KMS-11 (cell line): ENCODE measurements around the gene KCNMB1.

Experiments used
- H2AFZ ChIP-seq: fragments of 200-600 bp; sonication (generic); 2 replicates; pipeline ENCODE4 v1.6.1; 2016; ENCODE audit warnings: antibody characterized with exemption, mixed run types, low read depth
- H3K27ac ChIP-seq: fragments of 200-600 bp; sonication (generic); 2 replicates; pipeline ENCODE4 v1.6.1; 2016; ENCODE audit warnings: mild to moderate bottlenecking, mixed run types
- H3K27me3 ChIP-seq: fragments of 200-600 bp; sonication (generic); 2 replicates; pipeline ENCODE4 v1.6.1; 2017; ENCODE audit warnings: mild to moderate bottlenecking, low read depth, mixed run types, moderate library complexity; ENCODE audit not compliant: insufficient read depth
- H3K36me3 ChIP-seq: fragments of 200-600 bp; sonication (generic); 2 replicates; pipeline ENCODE4 v1.6.1; 2017; ENCODE audit warnings: mild to moderate bottlenecking, mixed run types; ENCODE audit not compliant: insufficient read depth
- H3K4me1 ChIP-seq: fragments of 200-600 bp; sonication (generic); 2 replicates; pipeline ENCODE4 v1.6.1; 2016; ENCODE audit warnings: mild to moderate bottlenecking, low read depth, mixed run types; ENCODE audit not compliant: poor library complexity, severe bottlenecking
- H3K4me2 ChIP-seq: fragments of 200-600 bp; sonication (generic); 2 replicates; pipeline ENCODE4 v1.7.0; 2016; ENCODE audit warnings: mild to moderate bottlenecking, mixed run types
- H3K4me3 ChIP-seq: fragments of 200-600 bp; sonication (generic); IDR thresholded peaks from 2 replicates; pipeline ENCODE4 v1.6.1; 2017; ENCODE audit warnings: low read depth, low read length, mixed read lengths; ENCODE audit not compliant: insufficient read depth
- H3K79me2 ChIP-seq: fragments of 200-600 bp; sonication (generic); 2 replicates; pipeline ENCODE4 v1.6.1; 2016; ENCODE audit warnings: low read depth, mixed run types; ENCODE audit not compliant: insufficient read depth
- H3K9ac ChIP-seq: fragments of 200-600 bp; sonication (generic); 2 replicates; pipeline ENCODE4 v1.6.1; 2016; ENCODE audit warnings: mild to moderate bottlenecking, mixed run types
- H4K20me1 ChIP-seq: fragments of 200-600 bp; sonication (generic); 2 replicates; pipeline ENCODE4 v1.6.1; 2016; ENCODE audit warnings: mild to moderate bottlenecking, mixed run types; ENCODE audit not compliant: insufficient read depth
- CTCF ChIP-seq: fragments of 200-600 bp; sonication (generic); conservative IDR thresholded peaks from 2 replicates; pipeline ENCODE4 v1.6.1; 2017; ENCODE audit warnings: low read depth, mild to moderate bottlenecking, antibody characterized with exemption, low read length, moderate library complexity, mixed read lengths

KCNMB1 gene

DNA sequence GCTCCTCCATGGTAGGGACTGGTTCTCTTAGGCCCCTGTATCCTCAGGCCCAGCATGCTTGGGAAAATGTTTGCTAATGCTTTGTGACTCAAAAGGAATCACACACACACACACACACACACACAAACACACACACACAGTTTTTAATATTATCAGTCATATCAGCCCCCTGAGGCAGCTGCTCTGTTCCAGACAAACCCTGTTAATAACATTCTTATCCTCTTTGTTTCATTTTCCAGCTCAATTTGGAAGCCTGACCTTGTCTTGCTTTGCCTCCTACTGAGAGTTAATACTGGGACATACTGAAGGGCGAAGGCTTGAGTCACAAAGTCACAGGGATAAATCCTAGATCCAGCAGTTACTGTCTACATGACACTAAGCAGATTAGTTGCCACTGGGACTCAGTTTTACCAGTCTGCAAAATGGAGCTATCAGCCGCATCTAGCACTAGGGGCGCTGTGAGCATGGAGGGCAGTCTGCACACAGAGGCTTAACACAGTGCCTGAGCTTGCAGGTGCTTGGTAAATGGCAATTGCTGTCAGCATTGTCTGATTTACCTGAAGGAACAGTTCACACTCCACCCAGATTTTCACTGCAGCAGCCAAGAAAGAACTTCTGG lies 37.1 kb upstream of the KCNMB1 start:
- H3K27me3 ChIP-seq: no peaks in the 10 kb centered on the region
- no peaks in the 10 kb centered on the region for H3K36me3 ChIP-seq
- H3K79me2 ChIP-seq: no peaks in the 10 kb centered on the region
- H3K4me3 ChIP-seq: no peak overlapping the region
- H3K9ac ChIP-seq: no peak overlapping the region
- TF ChIP-seq CTCF: no peak
- no peaks in the 10 kb centered on the region for H4K20me1 ChIP-seq
- H3K4me1 ChIP-seq: no peaks in the 10 kb centered on the region
- H3K4me2 ChIP-seq: no peak overlapping the region
- H3K27ac ChIP-seq: no peak overlapping the region
- H2AFZ ChIP-seq: no peak overlapping the region

DNA sequence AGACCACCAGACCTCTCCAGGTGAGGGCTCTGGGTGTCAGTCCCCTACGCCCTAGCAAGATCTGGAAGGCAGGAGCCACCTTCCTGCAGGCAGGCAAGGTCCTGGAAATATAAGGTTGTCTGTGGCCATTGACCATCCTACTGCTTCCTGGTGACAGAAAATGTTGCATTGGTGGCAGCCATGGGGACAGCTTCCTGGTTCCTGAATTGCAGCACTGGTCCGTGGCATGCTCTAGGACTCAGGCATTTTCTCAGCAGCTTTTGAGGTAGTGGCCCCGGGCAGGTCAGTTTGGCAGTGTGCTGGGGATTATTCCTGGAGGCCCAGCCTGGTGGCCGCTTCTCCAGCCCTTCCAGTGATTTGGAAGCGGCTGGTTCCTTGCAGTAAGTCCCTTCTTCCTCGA lies 36.6 kb upstream of the KCNMB1 start:
- no peaks in the 10 kb centered on the region for H3K79me2 ChIP-seq
- no peak overlapping the region for H3K4me2 ChIP-seq
- H3K9ac ChIP-seq: no peak overlapping the region
- H3K4me3 ChIP-seq: no peak overlapping the region
- H3K36me3 ChIP-seq: no peaks in the 10 kb centered on the region
- no peak overlapping the region for H3K27ac ChIP-seq
- no peaks in the 10 kb centered on the region for H3K4me1 ChIP-seq
- no peaks in the 10 kb centered on the region for H4K20me1 ChIP-seq
- H2AFZ ChIP-seq: no peak overlapping the region
- no peak for TF ChIP-seq CTCF
- no peaks in the 10 kb centered on the region for H3K27me3 ChIP-seq

DNA sequence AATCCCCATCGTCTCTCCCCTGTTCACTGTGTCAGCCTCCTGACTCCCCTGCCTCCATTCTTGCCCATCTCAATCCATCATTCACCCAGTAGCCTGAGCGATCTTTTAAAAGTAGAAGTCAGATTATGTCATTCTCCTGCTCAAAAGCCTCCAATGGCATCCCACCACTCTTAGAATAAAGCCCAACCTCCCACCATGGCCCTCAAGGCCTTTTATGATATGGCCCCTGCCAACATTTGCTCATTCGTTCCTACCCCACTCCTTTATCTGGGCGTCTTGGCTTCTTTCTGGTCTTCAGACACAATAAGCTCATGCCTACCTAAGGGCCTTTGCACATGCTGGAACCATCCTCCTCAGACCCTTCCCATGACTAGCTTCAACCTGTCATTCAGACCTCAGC lies 35.5 kb upstream of the KCNMB1 start:
- Histone ChIP-seq H3K27me3 (no peaks in the 10 kb centered on the region), H3K4me3 (no peak overlapping the region), H3K9ac (no peak overlapping the region), H3K36me3 (no peaks in the 10 kb centered on the region), H3K27ac (no peak overlapping the region), H3K4me2 (no peak overlapping the region), H3K79me2 (no peaks in the 10 kb centered on the region), H3K4me1 (no peaks in the 10 kb centered on the region), H4K20me1 (no peaks in the 10 kb centered on the region), H2AFZ (no peak overlapping the region)
- no peak for TF ChIP-seq CTCF

- Histone ChIP-seq H3K79me2 (no peaks in the 10 kb centered on the region), H3K4me1 (no peaks in the 10 kb centered on the region), H3K4me3 (no peak overlapping the region), H2AFZ (no peak overlapping the region), H3K27me3 (no peaks in the 10 kb centered on the region), H3K36me3 (no peaks in the 10 kb centered on the region), H3K27ac (no peak overlapping the region), H3K4me2 (no peak overlapping the region), H4K20me1 (no peaks in the 10 kb centered on the region), H3K9ac (no peak overlapping the region)
- TF ChIP-seq CTCF: no peak
These were observed 34.5 kb upstream of the KCNMB1 start for GRCh38 chr5:170423692-170424091.
